Transverse colon (tissue), 4 donors: ENCODE results near the gene ZNF425. TPM values are rescaled to one million over a fixed set of nuclear protein-coding genes. Genes with fewer than 3 reads are reported as not detected.

ENCODE experiments used
- DNase-seq: peaks from one replicate; pipeline ENCODE4 v3.0.0-alpha.2; 2019
- H3K27ac ChIP-seq, 4 donors: fragments of 200-600 bp; sonication (generic); 2 replicates each; pipeline ENCODE4 v1.5.1; 2016 to 2018; ENCODE audit warnings: inconsistent platforms in 4 of 4
- H3K27me3 ChIP-seq: fragments of 200-600 bp; sonication (generic); 2 replicates; pipeline ENCODE4 v1.5.1; 2017; ENCODE audit warnings: inconsistent platforms
- H3K36me3 ChIP-seq, 4 donors: fragments of 200-600 bp; sonication (generic); 2 replicates each; pipeline ENCODE4 v1.5.1; 2017 to 2019; ENCODE audit warnings: inconsistent platforms in 4 of 4
- H3K4me1 ChIP-seq, 4 donors: fragments of 200-600 bp; sonication (generic); 2 replicates each; pipeline ENCODE4 v1.5.1; 2017 to 2020; ENCODE audit warnings: inconsistent platforms in 4 of 4
- H3K4me3 ChIP-seq, 4 donors: fragments of 200-600 bp; sonication (generic); 1 replicate in 1 of 4; 2 replicates in 3 of 4; pipeline versions ENCODE4 v1.5.1 to v1.6.1; 2017 to 2019; ENCODE audit warnings: inconsistent platforms in 4 of 4
- H3K9me3 ChIP-seq, 2 donors: fragments of 200-600 bp; sonication (generic); 2 replicates each; pipeline ENCODE4 v1.5.1; 2017 to 2019; ENCODE audit warnings: inconsistent platforms in 2 of 2
- EP300 ChIP-seq: sonication (generic); formaldehyde crosslinking; IDR thresholded peaks from one replicate; pipeline ENCODE4 v1.6.1; 2017; ENCODE audit warnings: antibody characterized with exemption, low read depth
- POLR2A ChIP-seq: fragments of 450-650 bp; IDR thresholded peaks from one replicate; pipeline ENCODE4 v1.6.1; 2016; ENCODE audit warnings: antibody characterized with exemption, mild to moderate bottlenecking, moderate library complexity
- POLR2AphosphoS5 ChIP-seq, 3 donors: sonication (generic); formaldehyde crosslinking; IDR thresholded peaks; one replicate each; pipeline ENCODE4 v1.6.1; 2016; ENCODE audit warnings: antibody characterized with exemption in 3 of 3
- WGBS, 2 donors: methylation state at CpG; one replicate each; pipeline ENCODE4 v1.1.5; 2018; ENCODE audit warnings: low coverage in 1 of 2; 5-methylcytosine and 5-hydroxymethylcytosine counted together
- in situ Hi-C, 4 donors: fragments of 200-750 bp; cut with MboI; loops; one replicate each; pipeline versions ENCODE4 v1.15.0 to v1.15.1; 2017; ENCODE audit warnings: low sequenced_read_pairs in 3 of 4, low pct_ligation_motif_present in 1 of 4, low pct_unique_long_range_greater_than_20kb in 1 of 4
- intact Hi-C: fragments of 100-400 bp; cut with DNase I; formaldehyde crosslinking; loops from one replicate; pipeline ENCODE4 v1.15.1; 2023; ENCODE audit warnings: low total_unique reads
- total RNA-seq, 4 donors: library from RNA; depleted of rRNA; stranded (reverse); fragments of >200 nt; gene quantifications; one replicate each; pipeline ENCODE4 v1.1.0, GENCODE V29; 2016
- TF ChIP-seq, protein P1 (sequence below), 5 experiments: fragments of 200-600 bp in 3 of 5; fragments of 450-650 bp in 2 of 5; sonication (generic) in 3 of 5; IDR thresholded peaks; 1 replicate in 2 of 5; 2 replicates in 3 of 5; pipeline ENCODE4 v1.5.1; 2016 to 2017; ENCODE audit warnings: antibody characterized with exemption in 5 of 5, inconsistent platforms in 3 of 5, mild to moderate bottlenecking in 2 of 5, moderate library complexity in 1 of 5

Gene ZNF425
- total RNA-seq, 4 donors from 2014 or later: 0.37 to 2.3 (median 1.6) TPM

GRCh38 chr7:149140831-149141230, 14.7 kb upstream of the ZNF425 start:
- Histone ChIP-seq H3K9me3 (no peaks in the 10 kb centered on the region), H3K4me3 (no peak overlapping the region), H3K36me3 (no peaks in the 10 kb centered on the region), H3K27ac (no peak overlapping the region), H3K27me3 (no peaks in the 10 kb centered on the region), H3K4me1 (no peaks in the 10 kb centered on the region)
- WGBS, 2 donors: 73 to 80% methylated on average over 1 to 3 of the region's 3 CpGs
- in situ Hi-C loops: no loop called here
- intact Hi-C loops: no loop called here
- no peak for TF ChIP-seq POLR2AphosphoS5 (IDR thresholded peaks at IDR 0.05)
- TF ChIP-seq EP300: no peak
- no peak for TF ChIP-seq POLR2A
- TF ChIP-seq, protein P1, sequence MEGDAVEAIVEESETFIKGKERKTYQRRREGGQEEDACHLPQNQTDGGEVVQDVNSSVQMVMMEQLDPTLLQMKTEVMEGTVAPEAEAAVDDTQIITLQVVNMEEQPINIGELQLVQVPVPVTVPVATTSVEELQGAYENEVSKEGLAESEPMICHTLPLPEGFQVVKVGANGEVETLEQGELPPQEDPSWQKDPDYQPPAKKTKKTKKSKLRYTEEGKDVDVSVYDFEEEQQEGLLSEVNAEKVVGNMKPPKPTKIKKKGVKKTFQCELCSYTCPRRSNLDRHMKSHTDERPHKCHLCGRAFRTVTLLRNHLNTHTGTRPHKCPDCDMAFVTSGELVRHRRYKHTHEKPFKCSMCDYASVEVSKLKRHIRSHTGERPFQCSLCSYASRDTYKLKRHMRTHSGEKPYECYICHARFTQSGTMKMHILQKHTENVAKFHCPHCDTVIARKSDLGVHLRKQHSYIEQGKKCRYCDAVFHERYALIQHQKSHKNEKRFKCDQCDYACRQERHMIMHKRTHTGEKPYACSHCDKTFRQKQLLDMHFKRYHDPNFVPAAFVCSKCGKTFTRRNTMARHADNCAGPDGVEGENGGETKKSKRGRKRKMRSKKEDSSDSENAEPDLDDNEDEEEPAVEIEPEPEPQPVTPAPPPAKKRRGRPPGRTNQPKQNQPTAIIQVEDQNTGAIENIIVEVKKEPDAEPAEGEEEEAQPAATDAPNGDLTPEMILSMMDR (IDR thresholded peaks at IDR 0.05): no peak
- no peak for DNase-seq

- Histone ChIP-seq H3K27ac (no peak overlapping the region), H3K27me3 (no peaks in the 10 kb centered on the region), H3K36me3 (peaks cover 0 to 6% (median 0%) of the 10 kb centered on the region in 4 donors), H3K9me3 (no peaks in the 10 kb centered on the region), H3K4me3 (no peak overlapping the region), H3K4me1 (no peaks in the 10 kb centered on the region)
- no peak for DNase-seq
- TF ChIP-seq POLR2A (no peak), EP300 (no peak), POLR2AphosphoS5 (IDR thresholded peaks at IDR 0.05) (no peak)
- TF ChIP-seq, protein P1 (IDR thresholded peaks at IDR 0.05): no peak
- intact Hi-C loops (no loop called here), in situ Hi-C loops (no loop called here)
- 90 to 95% methylated on average over 4 to 9 of the region's 9 CpGs for whole genome bisulfite sequencing, 2 donors
Measured at GRCh38 chr7:149136118-149136517, 10.0 kb upstream of the ZNF425 start.

- WGBS, 2 donors: 100% methylated on average over 2 of the region's 2 CpGs
- Histone ChIP-seq H3K9me3 (peaks cover 0 to 3% of the 10 kb centered on the region in 2 donors), H3K4me3 (no peak overlapping the region), H3K36me3 (peaks cover 0 to 15% (median 0%) of the 10 kb centered on the region in 4 donors), H3K27ac (no peak overlapping the region), H3K27me3 (no peaks in the 10 kb centered on the region), H3K4me1 (peaks cover 0 to 2% (median 0%) of the 10 kb centered on the region in 4 donors)
- intact Hi-C loops: no loop called here
- TF ChIP-seq POLR2AphosphoS5 (IDR thresholded peaks at IDR 0.05) (no peak), EP300 (no peak), POLR2A (no peak)
- TF ChIP-seq, protein P1 (IDR thresholded peaks at IDR 0.05): no peak
- in situ Hi-C loops: no loop called here
- DNase-seq: no peak
Measured at GRCh38 chr7:149133028-149133710, 7.0 kb upstream of the ZNF425 start.

DNA sequence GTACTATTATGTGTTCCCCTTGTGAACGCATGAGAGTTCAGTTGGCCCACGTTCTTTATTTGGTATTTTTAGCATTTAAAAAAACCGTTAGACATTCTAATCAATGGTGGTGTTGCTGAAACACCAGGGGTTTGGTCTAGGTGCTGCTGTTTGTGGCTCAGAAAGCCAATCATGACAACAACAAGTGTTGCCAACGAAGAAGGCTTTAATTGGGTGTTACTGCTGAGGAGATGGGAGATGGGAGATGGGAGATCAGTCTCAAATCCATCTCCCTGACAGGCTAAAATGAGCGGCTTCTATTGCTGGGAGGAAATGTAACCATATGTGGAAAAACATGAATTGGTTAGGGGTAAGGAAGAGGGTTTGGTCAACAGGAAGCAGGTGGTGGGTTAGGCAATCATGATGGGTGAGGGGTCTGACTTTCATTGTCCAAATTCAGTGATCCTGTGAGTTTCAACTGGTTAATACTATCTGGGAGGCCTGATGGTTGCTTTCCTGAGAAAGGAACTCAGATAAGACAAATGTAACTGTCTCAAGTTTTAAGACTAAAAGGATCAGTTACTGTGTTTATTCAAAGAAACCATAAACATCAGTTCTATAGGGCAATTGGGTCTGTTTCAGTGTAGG, 4.6 kb upstream of the ZNF425 start:
- in situ Hi-C loops: no loop called here
- no peak for DNase-seq
- no peaks in the 10 kb centered on the region for H3K27me3 ChIP-seq

More for the DNA sequence above, 4.6 kb upstream of the ZNF425 start:
- H3K27ac ChIP-seq: no peak overlapping the region
- intact Hi-C loops: no loop called here
- 95 to 96% methylated on average over 5 of the region's 5 CpGs for WGBS, 2 donors
- peaks cover 0 to 7% (median 0%) of the 10 kb centered on the region in 4 donors for H3K4me1 ChIP-seq
- TF ChIP-seq, protein P1 (IDR thresholded peaks at IDR 0.05): no peak
- TF ChIP-seq EP300: no peak
- TF ChIP-seq POLR2AphosphoS5 (IDR thresholded peaks at IDR 0.05): no peak
- no peak for TF ChIP-seq POLR2A
- peaks cover 0 to 3% of the 10 kb centered on the region in 2 donors for H3K9me3 ChIP-seq
- peaks cover 0 to 15% (median 0%) of the 10 kb centered on the region in 4 donors for H3K36me3 ChIP-seq
- no peak overlapping the region for H3K4me3 ChIP-seq
